C4-2B (cell line): Measurements from ENCODE around the gene SETBP1.

Experiments
- ZFX ChIP-seq: fragments of 450-650 bp; IDR thresholded peaks from 2 replicates; pipeline ENCODE4 v1.6.1; 2017
- TF ChIP-seq, protein P1 (sequence below): fragments of 450-650 bp; conservative IDR thresholded peaks from 2 replicates; pipeline ENCODE4 v1.5.1; 2017; ENCODE audit warnings: mild to moderate bottlenecking

DNA sequence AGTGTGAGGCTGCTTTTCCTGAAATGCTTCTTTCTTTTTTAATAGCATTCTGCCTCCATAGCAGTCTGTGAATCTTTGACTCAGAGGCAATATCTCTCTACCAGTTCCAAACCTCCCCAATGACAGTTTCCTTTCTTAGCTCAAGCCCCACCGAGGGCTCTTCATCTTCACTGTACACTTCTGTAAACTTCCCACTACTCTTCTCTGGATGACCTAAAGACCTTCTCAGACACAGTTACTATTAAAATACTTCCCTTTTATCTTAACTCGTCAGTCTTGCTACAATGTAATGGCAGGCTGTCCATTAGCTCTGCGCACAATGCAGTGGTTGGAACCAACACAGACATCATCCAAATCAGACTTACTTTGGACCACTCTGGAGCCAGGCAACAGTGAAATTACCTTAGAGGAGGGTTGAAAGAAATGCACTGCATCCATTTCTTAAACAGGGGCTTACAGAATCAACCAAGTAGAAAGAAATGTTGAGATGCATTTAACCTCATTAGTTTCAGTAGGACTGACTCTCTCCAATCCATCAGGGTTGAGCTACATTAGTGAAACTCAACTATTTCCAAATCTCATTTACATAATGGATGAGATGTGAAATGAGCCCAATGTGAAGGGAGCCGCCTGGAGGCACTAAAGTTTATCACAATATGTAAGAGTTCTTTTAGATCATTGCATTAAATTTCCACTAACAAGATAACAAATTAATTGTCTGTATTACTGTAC, 343.8 kb downstream of the SETBP1 start:
- TF ChIP-seq, protein P1, sequence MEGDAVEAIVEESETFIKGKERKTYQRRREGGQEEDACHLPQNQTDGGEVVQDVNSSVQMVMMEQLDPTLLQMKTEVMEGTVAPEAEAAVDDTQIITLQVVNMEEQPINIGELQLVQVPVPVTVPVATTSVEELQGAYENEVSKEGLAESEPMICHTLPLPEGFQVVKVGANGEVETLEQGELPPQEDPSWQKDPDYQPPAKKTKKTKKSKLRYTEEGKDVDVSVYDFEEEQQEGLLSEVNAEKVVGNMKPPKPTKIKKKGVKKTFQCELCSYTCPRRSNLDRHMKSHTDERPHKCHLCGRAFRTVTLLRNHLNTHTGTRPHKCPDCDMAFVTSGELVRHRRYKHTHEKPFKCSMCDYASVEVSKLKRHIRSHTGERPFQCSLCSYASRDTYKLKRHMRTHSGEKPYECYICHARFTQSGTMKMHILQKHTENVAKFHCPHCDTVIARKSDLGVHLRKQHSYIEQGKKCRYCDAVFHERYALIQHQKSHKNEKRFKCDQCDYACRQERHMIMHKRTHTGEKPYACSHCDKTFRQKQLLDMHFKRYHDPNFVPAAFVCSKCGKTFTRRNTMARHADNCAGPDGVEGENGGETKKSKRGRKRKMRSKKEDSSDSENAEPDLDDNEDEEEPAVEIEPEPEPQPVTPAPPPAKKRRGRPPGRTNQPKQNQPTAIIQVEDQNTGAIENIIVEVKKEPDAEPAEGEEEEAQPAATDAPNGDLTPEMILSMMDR: peak; percentile 16; the same call in 1 of the 2 replicates
- TF ChIP-seq ZFX: no peak
